Peyer's patch (tissue), 4 donors: ENCODE data around the gene SAA1.

Source experiments
- CTCF ChIP-seq, 6 experiments: fragments of 450-650 bp in 4 of 6; fragments of 200-600 bp in 2 of 6; sonication (generic) in 1 of 6; IDR thresholded peaks; one replicate each; pipeline ENCODE4 v1.5.1; 2017 to 2019; ENCODE audit warnings: antibody characterized with exemption in 6 of 6, mild to moderate bottlenecking in 3 of 6, moderate library complexity in 1 of 6
- POLR2A ChIP-seq, 2 donors: fragments of 450-650 bp; IDR thresholded peaks; one replicate each; pipeline ENCODE4 v1.5.1; 2017; ENCODE audit warnings: antibody characterized with exemption in 2 of 2, mild to moderate bottlenecking in 2 of 2, moderate library complexity in 2 of 2

GRCh38 chr11:18299721-18300120 lies 33.7 kb downstream of the SAA1 start:
- no peak for TF ChIP-seq POLR2A (IDR thresholded peaks at IDR 0.05)
- TF ChIP-seq CTCF (IDR thresholded peaks at IDR 0.05), result no peak
